ENCODE measurements around the gene S100A1.

GRCh38 chr1:153649863-153650235 lies 21.6 kb downstream of the S100A1 start:
- TF ChIP-seq CTCF (IDR thresholded peaks at IDR 0.05) (no peak), ZFX (IDR thresholded peaks at IDR 0.05; ENCODE audit: borderline replicate concordance) (no peak)
